Smooth muscle cell of the brain vasculature (primary cell): ENCODE data around the gene CDKN1A.

ENCODE experiments used
- DNase-seq: peaks from one replicate; pipeline ENCODE4 v3.0.0-alpha.2; 2012; ENCODE audit warnings: low read depth, low spot score

CDKN1A gene

GRCh38 chr6:36655085-36655724, 23.3 kb upstream of the CDKN1A start:
- DNase-seq: no peak

DNA sequence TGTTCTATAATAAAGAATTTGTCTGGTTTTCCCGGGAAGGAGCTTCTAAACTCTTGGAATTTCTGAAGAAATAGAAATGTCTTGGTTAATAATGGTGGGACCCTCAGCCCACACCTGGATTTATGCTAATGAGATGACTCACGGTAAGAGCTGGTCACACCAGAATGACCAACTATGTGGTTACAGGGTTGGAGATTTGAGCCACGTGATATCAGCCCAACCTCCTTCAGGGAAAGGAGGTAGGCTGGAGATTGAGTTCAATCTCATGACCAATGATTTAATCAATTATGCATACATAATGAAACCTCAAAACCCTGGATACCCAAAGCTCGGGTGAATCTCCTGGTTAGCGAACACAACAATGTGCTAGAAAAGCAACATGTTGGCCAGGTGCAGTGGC, 22.1 kb upstream of the CDKN1A start:
- DNase-seq: no peak

- no peak for DNase-seq
Measured at GRCh38 chr6:36657271-36657670, 21.2 kb upstream of the CDKN1A start.

DNA sequence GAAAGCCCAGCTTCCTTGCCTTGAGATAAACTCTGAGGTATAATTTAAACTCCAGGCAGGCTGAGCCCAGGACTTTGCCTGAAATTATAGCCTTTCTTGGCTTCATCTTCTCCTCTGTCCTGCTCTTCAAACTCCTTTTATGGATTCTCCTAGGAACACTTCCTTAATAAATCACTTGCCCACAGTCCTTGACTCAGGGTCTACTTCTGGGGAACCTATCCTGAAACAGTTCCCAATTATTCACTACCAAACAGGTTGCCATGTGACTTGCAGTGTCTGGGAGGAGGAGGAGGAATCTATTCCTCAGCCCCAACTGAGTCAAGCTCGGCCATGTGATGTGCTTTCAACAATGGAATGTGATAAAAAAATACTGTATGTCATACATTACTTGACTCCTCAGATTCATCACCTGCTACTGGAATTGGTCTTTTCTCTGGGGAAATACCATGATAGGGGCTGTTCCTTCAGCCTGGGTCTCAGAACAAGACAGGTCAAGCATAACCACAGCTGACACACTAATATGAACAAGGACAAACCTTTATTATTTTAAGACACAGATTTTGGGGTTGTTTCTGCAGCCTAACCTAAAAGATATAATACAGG, 20.5 kb upstream of the CDKN1A start:
- DNase-seq: no peak

DNA sequence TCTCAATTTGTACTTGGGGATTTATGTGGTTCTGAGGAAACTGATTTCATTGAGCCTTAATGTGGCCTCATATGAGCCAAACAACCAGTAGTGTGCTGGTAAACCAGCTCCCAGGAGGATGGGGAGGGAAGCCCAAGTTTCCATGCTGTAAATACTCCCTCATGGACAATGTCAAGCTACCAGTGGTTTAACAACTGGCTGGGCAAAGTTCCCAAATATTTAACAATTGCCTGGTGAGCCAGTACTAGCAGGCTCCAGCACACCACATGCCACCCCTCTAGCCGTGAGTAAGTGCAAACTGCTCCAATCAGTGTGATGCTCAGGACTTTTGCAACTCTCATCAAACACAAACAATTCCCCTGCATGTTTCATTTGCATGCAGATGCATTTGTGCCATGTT, 19.2 kb upstream of the CDKN1A start:
- DNase-seq: no peak

DNA sequence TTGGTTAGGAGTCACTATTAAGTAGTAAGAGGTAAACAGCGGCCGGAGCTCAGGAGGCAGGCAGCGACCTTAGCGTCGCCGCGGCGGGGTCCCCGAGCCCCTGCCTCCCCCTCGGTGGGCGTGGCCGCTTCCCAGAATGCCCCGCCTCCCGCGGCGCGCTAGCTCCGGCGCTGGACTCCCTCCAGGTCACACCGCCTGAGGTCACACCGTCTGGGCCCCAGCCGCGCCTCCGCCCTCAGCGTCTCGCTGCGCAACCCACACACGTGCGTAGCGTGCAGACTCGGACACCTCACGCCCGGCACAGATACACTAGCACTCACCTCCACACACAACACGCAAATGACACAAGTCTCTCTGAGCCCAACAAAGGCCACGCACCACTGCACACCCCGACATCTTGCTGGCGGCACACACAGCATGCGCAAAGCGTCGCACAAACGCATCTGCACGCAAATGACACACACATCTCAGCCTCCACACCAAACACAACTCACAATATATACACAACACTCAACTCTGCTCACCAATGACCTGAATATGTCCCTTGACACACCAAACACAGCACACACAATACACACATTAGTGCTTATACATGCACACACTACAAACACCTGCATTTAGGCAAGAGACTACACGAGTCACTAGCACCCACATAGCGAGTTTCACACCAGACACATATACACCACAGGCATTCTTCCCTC, 17.6 kb upstream of the CDKN1A start:
- DNase-seq: no peak

DNA sequence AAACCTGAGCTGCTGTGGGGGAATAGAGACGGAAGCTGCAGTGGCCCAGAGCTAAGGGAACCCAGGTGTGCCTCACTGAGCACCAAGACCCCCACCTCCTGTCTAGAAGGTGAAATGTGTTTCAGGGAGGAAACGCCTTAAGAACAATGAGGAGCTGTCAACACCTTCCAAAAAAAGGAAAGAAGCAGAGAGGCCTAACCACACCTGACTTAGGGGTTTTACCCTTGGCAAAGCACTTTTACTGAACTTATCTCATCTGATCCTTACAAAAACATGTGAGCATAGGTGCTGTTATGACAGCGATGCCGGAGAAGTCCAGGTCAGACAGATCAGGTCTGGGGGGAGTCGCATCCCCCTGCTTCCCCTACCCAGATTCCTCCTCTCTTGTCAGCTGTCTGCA, 16.1 kb upstream of the CDKN1A start:
- DNase-seq: no peak

- DNase-seq: no peak
Measured at GRCh38 chr6:36662827-36663256, 15.7 kb upstream of the CDKN1A start.

- DNase-seq: no peak
Measured at GRCh38 chr6:36663504-36664446, 14.7 kb upstream of the CDKN1A start.

GRCh38 chr6:36665180-36665579, 13.3 kb upstream of the CDKN1A start:
- DNase-seq: no peak

DNA sequence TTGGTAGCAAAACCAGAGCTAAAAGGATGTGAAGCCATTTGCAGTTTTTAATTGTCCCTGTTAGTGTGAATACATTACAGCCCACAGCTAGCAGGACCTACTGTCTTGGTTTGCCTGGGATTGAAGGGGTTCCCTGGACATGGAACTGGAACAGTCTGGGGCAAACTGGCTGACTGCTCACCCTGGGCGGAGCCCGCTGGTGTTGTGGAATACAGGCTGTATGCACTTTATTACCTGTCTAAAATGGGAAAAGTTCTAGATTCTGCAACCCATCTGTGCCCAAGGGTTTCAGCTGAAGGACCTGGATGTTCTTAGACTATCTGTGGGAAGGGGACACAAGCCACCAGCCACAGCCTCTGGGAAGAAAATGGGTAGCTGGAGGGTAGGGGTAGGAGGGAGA, 12.2 kb upstream of the CDKN1A start:
- no peak for DNase-seq

- DNase-seq: peak; percentile 91
Measured at GRCh38 chr6:36666826-36667591, 11.5 kb upstream of the CDKN1A start.

DNA sequence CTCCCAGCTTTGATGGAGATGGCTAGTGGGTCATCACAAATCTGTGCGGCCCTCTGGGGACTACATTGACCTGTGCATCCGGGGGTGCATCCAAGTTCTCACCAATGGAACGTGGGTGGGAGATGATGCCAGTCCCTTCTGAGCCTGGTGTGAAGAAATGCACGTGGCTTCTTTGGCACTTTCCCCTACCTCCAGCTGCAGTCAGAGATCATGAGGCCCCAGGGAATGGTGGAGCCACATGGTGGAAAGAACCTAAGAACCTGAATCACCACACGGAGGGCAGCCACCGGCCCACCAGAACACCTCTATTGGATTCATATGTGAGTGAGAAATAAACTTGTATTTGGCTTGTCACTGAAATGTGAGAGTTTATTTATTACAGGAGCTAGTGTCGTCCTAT, 9.9 kb upstream of the CDKN1A start:
- no peak for DNase-seq

GRCh38 chr6:36669002-36669401, 9.5 kb upstream of the CDKN1A start:
- DNase-seq: no peak

DNA sequence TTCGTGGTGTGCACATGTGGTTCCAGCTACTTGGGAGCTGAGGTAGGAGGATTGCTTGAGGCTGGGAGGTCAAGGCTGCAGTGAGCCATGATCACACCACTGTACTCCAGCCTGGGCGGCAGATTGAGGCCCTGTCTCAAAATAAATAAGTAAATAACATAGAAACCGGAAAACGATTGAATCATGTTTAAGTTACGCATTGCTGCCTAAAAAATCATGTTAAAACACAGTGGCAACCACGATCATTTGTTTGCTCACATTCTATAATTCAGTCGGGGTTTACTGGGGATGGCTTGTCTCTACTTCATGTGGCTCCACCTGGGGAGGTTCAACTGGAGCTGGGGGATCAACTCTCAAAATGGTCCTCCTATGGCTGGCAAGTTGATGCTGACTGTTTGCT, 8.2 kb upstream of the CDKN1A start:
- DNase-seq: no peak

- no peak for DNase-seq
Measured at GRCh38 chr6:36671687-36672375, 6.7 kb upstream of the CDKN1A start.

DNA sequence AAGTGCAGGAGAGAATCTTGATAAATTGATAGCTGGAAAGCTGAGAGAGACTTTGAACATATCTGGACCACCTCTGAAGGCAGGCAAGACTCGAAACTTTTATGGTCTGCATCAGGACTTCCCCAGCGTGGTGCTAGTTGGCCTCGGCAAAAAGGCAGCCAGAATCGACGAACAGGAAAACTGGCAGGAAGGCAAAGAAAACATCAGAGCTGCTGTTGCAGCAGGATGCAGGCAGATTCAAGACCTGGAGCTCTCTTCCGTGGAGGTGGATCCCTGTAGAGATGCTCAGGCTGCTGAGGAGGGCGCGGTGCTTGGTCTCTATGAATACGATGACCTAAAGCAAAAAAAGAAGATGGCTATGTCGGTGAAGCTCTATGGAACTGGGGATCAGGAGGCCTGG, 4.6 kb upstream of the CDKN1A start:
- DNase-seq: no peak

- no peak for DNase-seq
Measured at GRCh38 chr6:36674942-36675341, 3.6 kb upstream of the CDKN1A start.

DNA sequence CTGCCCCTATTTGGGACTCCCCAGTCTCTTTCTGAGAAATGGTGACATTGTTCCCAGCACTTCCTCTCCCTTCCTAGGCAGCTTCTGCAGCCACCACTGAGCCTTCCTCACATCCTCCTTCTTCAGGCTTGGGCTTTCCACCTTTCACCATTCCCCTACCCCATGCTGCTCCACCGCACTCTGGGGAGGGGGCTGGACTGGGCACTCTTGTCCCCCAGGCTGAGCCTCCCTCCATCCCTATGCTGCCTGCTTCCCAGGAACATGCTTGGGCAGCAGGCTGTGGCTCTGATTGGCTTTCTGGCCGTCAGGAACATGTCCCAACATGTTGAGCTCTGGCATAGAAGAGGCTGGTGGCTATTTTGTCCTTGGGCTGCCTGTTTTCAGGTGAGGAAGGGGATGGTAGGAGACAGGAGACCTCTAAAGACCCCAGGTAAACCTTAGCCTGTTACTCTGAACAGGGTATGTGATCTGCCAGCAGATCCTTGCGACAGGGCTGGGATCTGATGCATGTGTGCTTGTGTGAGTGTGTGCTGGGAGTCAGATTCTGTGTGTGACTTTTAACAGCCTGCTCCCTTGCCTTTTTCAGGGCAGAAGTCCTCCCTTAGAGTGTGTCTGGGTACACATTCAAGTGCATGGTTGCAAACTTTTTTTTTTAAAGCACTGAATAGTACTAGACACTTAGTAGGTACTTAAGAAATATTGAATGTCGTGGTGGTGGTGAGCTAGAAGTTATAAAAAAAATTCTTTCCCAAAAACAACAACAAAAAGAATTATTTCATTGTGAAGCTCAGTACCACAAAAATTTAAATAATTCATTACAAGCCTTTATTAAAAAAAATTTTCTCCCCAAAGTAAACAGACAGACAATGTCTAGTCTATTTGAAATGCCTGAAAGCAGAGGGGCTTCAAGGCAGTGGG, 2.1 kb upstream of the CDKN1A start:
- DNase-seq: no peak
